ENCODE measurements around the gene DHRS4. TPM values are rescaled to one million over a fixed set of nuclear protein-coding genes. Genes with fewer than 3 reads are reported as not detected.

Gene DHRS4
- total and polyA plus RNA-seq, 9 of the 15 experiments (the other 6 are each of a cell fraction or from before 2014, with no cell fraction given), result 0.51 to 35.9 (median 10.1) TPM

- TF ChIP-seq E2F5 (CRISPR knock-in tag; IDR thresholded peaks at IDR 0.05) (no peak), ZNF174 (CRISPR knock-in tag; IDR thresholded peaks at IDR 0.05) (0 out of 2 replicates have a peak, but pooled peaks have one; percentile 50), MTF1 (CRISPR knock-in tag; IDR thresholded peaks at IDR 0.05; ENCODE audit: borderline replicate concordance) (peak; percentile 89), FIP1L1 (IDR thresholded peaks at IDR 0.05; ENCODE audit: low read depth, low read length, poor library complexity, severe bottlenecking) (no peak), HSF4 (CRISPR knock-in tag; IDR thresholded peaks at IDR 0.05; ENCODE audit: borderline replicate concordance) (peak; percentile 97), FOS (IDR thresholded peaks at IDR 0.05; ENCODE audit: extremely low read depth, insufficient read length) (no peak), ZNF274 (IDR thresholded peaks at IDR 0.05; ENCODE audit: borderline replicate concordance, low read depth, low read length) (no peak), TCF3 (CRISPR knock-in tag; IDR thresholded peaks at IDR 0.05) (peak; percentile 69), RUNX1 (IDR thresholded peaks at IDR 0.05; ENCODE audit: low read depth) (no peak), ARID3A (IDR thresholded peaks at IDR 0.05; ENCODE audit: borderline replicate concordance, low read depth, low read length) (no peak), CBX3 (IDR thresholded peaks at IDR 0.05; ENCODE audit: borderline replicate concordance in 1 of 2, low read length in 2 of 2) (no peak), KDM4B (IDR thresholded peaks at IDR 0.05; ENCODE audit: borderline replicate concordance in 2 of 2, low read depth in 1 of 2) (no peak), ZFX (CRISPR knock-in tag; IDR thresholded peaks at IDR 0.05) (no peak), PTBP1 (IDR thresholded peaks at IDR 0.05; ENCODE audit: low read depth, low read length) (no peak), MLLT1 (IDR thresholded peaks at IDR 0.05) (no peak), GABPB2 (CRISPR knock-in tag; conservative IDR thresholded peaks at IDR 0.05) (no peak), GTF2F1 (IDR thresholded peaks at IDR 0.05; ENCODE audit: low read depth, low read length) (no peak), CBX1 (IDR thresholded peaks at IDR 0.05; ENCODE audit: low read depth) (no peak), ZBTB34 (CRISPR knock-in tag; IDR thresholded peaks at IDR 0.05) (no peak), NFIC (IDR thresholded peaks at IDR 0.05) (no peak), TRIM24 (IDR thresholded peaks at IDR 0.05) (peak in 1 of 2 experiments; percentile 63; a peak in 2 of 4 replicates), L3MBTL2 (IDR thresholded peaks at IDR 0.05) (0 out of 2 replicates have a peak, but pooled peaks have one; percentile 38), NCOA2 (IDR thresholded peaks at IDR 0.05; ENCODE audit: partially characterized antibody in 2 of 2) (no peak)
Measured at GRCh38 chr14:23939607-23940326, 13.8 kb upstream of the DHRS4 start (continued).
